ENCODE measurements around the gene PCDHB4.
A peak's percentile ranks its signal among the peaks of the same experiment; 100 is the strongest.
"Not testable (repeated sequence)": the region's sequence is repeated elsewhere in the genome, so short reads cannot be mapped to it uniquely, and the experiment has no call there.

The PCDHB4 gene

DNA sequence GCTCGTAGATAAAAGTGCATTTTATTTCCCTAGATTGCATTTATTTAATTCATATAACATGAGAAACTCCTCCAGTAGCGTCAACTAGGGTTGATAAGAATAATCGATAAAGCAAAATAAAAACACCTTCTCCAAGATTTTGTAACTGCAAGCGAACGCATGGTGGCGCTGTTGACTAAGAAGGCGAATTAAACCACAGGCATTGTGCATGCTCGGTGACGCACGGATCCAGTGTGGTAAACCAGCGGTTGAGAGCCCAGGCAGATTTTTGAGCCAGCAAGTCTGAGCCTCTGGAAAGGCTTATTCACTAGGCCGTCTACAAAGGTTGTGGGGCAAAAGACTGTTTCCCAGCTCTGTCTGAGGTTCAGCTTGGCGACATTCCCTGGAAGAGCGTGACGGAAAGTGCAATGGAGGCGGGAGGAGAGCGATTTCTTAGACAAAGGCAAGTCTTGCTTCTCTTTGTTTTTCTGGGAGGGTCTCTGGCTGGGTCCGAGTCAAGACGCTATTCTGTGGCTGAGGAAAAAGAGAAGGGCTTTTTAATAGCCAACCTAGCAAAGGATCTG, 21.3 kb upstream of the PCDHB4 start, which contains the start of gene PCDHB3:
Gene PCDHB3, plus strand, starts transcription at position 231 of the 563 bp plus-strand sequence. Its CDS starts 177 bp downstream, at position 408.
- peak; percentile 3 for DNase-seq (ENCODE audit: extremely low read depth, low read depth)
- H3K4me3 ChIP-seq (replicated peaks; ENCODE audit: low read depth, low read length): no peak within 1 kb of the TSS
- TF ChIP-seq, protein P1, sequence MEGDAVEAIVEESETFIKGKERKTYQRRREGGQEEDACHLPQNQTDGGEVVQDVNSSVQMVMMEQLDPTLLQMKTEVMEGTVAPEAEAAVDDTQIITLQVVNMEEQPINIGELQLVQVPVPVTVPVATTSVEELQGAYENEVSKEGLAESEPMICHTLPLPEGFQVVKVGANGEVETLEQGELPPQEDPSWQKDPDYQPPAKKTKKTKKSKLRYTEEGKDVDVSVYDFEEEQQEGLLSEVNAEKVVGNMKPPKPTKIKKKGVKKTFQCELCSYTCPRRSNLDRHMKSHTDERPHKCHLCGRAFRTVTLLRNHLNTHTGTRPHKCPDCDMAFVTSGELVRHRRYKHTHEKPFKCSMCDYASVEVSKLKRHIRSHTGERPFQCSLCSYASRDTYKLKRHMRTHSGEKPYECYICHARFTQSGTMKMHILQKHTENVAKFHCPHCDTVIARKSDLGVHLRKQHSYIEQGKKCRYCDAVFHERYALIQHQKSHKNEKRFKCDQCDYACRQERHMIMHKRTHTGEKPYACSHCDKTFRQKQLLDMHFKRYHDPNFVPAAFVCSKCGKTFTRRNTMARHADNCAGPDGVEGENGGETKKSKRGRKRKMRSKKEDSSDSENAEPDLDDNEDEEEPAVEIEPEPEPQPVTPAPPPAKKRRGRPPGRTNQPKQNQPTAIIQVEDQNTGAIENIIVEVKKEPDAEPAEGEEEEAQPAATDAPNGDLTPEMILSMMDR (IDR thresholded peaks at IDR 0.05; ENCODE audit: low read depth, low read length, missing control alignments): peak; percentile 36

DNA sequence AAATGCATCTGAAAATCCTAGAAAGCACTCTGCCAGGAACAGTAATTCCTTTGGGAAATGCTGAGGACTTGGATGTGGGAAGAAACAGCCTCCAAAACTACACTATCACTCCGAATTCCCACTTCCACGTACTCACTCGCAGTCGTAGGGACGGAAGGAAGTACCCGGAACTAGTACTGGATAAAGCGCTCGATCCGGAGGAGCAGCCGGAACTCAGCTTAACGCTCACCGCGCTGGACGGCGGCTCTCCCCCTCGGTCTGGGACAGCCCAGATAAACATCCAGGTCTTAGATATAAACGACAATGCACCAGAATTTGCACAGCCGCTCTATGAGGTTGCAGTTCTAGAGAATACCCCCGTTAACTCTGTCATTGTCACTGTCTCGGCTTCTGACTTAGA, 20.6 kb upstream of the PCDHB4 start:
- TF ChIP-seq, protein P1 (IDR thresholded peaks at IDR 0.05; ENCODE audit: low read depth, low read length, missing control alignments): no peak
- H3K4me3 ChIP-seq (replicated peaks; ENCODE audit: low read depth, low read length): no peak overlapping the region
- DNase-seq (ENCODE audit: extremely low read depth, low read depth): no peak

DNA sequence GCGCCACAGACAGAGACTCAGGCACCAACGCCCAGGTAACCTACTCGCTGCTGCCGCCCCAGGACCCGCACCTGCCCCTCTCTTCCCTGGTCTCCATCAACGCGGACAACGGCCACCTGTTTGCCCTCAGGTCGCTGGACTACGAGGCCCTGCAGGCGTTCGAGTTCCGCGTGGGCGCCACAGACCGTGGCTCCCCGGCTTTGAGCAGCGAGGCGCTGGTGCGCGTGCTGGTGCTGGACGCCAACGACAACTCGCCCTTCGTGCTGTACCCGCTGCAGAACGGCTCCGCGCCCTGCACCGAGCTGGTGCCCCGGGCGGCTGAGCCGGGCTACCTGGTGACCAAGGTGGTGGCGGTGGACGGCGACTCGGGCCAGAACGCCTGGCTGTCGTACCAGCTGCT, 19.5 kb upstream of the PCDHB4 start:
- not testable (repeated sequence) for H3K4me3 ChIP-seq (replicated peaks; ENCODE audit: low read depth, low read length); DNase-seq (ENCODE audit: extremely low read depth, low read depth)

DNA sequence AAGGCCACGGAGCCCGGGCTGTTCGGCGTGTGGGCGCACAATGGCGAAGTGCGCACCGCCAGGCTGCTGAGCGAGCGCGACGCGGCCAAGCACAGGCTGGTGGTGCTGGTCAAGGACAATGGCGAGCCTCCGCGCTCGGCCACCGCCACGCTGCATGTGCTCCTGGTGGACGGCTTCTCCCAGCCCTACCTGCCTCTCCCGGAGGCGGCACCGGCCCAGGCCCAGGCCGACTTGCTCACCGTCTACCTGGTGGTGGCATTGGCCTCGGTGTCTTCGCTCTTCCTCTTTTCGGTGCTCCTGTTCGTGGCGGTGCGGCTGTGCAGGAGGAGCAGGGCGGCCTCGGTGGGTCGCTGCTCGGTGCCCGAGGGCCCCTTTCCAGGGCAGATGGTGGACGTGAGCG, 19.1 kb upstream of the PCDHB4 start:
- not testable (repeated sequence) for DNase-seq (ENCODE audit: extremely low read depth, low read depth); H3K4me3 ChIP-seq (replicated peaks; ENCODE audit: low read depth, low read length)

DNA sequence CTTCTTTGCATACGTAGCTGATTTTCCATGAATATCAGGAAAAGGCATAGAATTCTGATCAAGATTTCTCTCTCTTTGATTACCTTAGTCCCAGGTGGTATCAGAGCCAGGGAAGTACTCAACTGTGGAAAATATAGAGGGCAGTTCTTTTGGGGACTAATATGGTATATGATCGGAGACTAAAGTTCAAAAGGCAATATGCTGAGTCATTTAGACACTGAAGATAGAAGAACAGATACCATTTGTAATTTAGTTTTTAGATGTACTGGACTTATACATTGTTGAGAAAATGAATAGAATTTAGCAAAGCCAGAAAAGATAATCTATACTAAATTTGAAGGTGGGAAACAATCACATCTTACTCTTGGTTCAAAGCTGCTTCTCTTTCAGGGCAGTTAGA, 16.3 kb upstream of the PCDHB4 start:
- TF ChIP-seq, protein P1 (IDR thresholded peaks at IDR 0.05; ENCODE audit: low read depth, low read length, missing control alignments): no peak
- H3K4me3 ChIP-seq (replicated peaks; ENCODE audit: low read depth, low read length): no peak overlapping the region
- no peak for DNase-seq (ENCODE audit: extremely low read depth, low read depth)

DNA sequence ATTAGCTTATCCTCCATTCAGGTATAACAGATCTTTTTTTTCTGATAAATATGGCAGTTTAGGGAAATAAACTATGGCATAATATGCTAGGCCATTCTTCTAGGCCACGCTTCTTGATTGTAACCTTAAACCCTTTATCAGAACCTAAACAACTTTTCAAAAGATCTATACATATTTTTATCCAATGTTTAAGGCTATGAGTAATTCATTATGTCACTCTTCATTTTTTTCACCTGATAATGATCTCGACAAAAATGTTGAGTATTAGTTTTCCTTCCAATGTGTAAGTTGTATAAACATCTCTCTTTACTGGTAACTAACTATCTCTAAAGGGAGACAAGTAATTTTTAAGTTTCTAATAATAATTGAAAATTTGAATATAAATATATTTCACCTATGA, 2.4 kb upstream of the PCDHB4 start:
- no peak overlapping the region for H3K4me3 ChIP-seq (replicated peaks; ENCODE audit: low read depth, low read length)
- no peak for DNase-seq (ENCODE audit: extremely low read depth, low read depth)
- TF ChIP-seq, protein P1 (IDR thresholded peaks at IDR 0.05; ENCODE audit: low read depth, low read length, missing control alignments): no peak

DNA sequence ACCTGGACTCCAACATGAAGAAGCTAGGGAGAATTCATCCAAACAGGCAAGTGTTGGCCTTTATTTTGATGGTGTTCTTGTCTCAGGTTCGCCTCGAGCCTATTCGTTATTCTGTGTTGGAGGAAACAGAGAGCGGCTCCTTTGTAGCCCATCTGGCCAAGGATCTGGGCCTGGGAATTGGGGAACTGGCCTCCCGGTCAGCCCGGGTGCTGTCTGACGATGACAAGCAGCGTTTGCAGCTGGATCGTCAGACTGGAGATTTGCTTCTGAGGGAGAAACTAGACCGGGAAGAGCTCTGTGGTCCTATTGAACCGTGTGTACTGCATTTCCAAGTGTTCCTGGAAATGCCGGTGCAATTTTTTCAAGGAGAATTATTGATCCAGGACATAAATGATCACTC, 367 bp downstream of the PCDHB4 start:
- TF ChIP-seq, protein P1 (IDR thresholded peaks at IDR 0.05; ENCODE audit: low read depth, low read length, missing control alignments): no peak
- no peak for DNase-seq (ENCODE audit: extremely low read depth, low read depth)
- H3K4me3 ChIP-seq (replicated peaks; ENCODE audit: low read depth, low read length): no peak overlapping the region

DNA sequence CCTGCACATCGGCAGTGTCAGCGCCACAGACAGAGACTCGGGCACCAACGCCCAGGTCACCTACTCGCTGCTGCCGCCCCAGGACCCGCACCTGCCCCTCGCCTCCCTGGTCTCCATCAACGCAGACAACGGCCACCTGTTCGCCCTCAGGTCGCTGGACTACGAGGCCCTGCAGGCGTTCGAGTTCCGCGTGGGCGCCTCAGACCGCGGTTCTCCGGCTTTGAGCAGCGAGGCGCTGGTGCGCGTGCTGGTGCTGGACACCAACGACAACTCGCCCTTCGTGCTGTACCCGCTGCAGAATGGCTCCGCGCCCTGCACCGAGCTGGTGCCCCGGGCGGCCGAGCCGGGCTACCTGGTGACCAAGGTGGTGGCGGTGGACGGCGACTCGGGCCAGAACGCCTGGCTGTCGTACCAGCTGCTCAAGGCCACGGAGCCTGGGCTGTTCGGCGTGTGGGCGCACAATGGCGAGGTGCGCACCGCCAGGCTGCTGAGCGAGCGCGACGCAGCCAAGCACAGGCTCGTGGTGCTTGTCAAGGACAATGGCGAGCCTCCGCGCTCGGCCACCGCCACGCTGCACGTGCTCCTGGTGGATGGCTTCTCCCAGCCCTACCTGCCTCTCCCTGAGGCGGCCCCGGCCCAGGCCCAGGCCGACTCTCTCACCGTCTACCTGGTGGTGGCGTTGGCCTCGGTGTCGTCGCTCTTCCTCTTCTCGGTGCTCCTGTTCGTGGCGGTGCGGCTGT, 1.9 kb downstream of the PCDHB4 start:
- not testable (repeated sequence) for H3K4me3 ChIP-seq (replicated peaks; ENCODE audit: low read depth, low read length); DNase-seq (ENCODE audit: extremely low read depth, low read depth)

All from HFF-Myc (cell line).